ENCODE results near the gene GLMP. TPM values are rescaled to one million over a fixed set of nuclear protein-coding genes. Genes with fewer than 3 reads are reported as not detected.

Gene GLMP, protein sequence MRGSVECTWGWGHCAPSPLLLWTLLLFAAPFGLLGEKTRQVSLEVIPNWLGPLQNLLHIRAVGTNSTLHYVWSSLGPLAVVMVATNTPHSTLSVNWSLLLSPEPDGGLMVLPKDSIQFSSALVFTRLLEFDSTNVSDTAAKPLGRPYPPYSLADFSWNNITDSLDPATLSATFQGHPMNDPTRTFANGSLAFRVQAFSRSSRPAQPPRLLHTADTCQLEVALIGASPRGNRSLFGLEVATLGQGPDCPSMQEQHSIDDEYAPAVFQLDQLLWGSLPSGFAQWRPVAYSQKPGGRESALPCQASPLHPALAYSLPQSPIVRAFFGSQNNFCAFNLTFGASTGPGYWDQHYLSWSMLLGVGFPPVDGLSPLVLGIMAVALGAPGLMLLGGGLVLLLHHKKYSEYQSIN
- 160 TPM for polyA plus RNA-seq (2013, experiment 1 of 2)
- 165 TPM for polyA plus RNA-seq (2013, experiment 2 of 2)

DNA sequence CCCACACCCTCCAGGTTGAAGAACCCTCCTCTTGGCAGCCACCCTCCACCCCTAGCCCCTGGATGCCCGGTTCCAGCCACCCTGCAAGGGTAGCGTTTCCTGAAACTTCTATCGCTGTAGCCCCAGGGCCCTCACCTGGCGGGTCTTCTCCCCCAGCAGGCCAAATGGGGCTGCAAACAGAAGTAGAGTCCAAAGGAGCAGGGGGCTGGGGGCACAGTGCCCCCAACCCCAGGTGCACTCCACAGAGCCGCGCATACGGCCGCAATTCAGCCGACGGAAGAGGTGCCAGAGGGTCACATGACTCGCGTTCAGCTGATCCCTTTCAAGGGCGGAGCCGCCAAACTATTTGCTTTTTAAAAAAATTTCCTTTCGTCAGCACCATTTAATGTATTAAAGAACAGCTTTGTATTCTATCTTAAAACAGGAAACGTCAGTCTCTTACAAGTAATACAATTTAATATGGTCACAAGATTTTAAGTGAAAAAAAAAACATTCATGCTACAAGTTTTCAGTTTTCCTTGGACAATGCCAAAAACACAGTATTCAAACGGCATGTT lies at the start of gene GLMP:
Gene GLMP (minus strand): TSS at position 289 of the 557 bp plus-strand sequence. CDS start 34 bp downstream, at position 255.
- no peak within 1 kb of the TSS for H3K27ac ChIP-seq (ENCODE audit: low read length, poor library complexity, severe bottlenecking)
- H2AK5ac ChIP-seq (ENCODE audit: low read length, severe bottlenecking): peak within 1 kb of the TSS; percentile 93
- H3K4ac ChIP-seq (ENCODE audit: low read depth in 1 of 2, low read length in 2 of 2): peak within 1 kb of the TSS; percentile 66 to 90
- no peaks in the 10 kb centered on the region for H3K9me3 ChIP-seq (ENCODE audit: control insufficient read depth, low read length)
- H2AFZ ChIP-seq (ENCODE audit: low read depth, low read length): peak within 1 kb of the TSS; percentile 60
- H3K79me1 ChIP-seq (replicated peaks; ENCODE audit: low read length, poor library complexity, severe bottlenecking): peaks cover 20% of the 10 kb centered on the region
- H3K4me2 ChIP-seq (ENCODE audit: low read length, poor library complexity, severe bottlenecking): peak within 1 kb of the TSS; percentile 77
- H2BK12ac ChIP-seq (ENCODE audit: low read length in 2 of 2): peak within 1 kb of the TSS; percentile 22 to 42
- H3K4me3 ChIP-seq (ENCODE audit: insufficient read depth in 1 of 2, low read depth in 1 of 2, low read length in 2 of 2): peak within 1 kb of the TSS; percentile 78 to 98
- H3K18ac ChIP-seq (ENCODE audit: low read depth in 1 of 2, low read length in 2 of 2): peak within 1 kb of the TSS; percentile 81 to 87
- H3K27me3 ChIP-seq (ENCODE audit: control insufficient read depth in 1 of 2, insufficient read depth in 1 of 2, low read length in 2 of 2): no peaks in the 10 kb centered on the region
- peak within 1 kb of the TSS in 1 of 2 experiments; percentile 85 for H3K14ac ChIP-seq (ENCODE audit: low read length in 2 of 2)
- peak within 1 kb of the TSS; percentile 22 for H2BK5ac ChIP-seq (ENCODE audit: low read depth, low read length, poor library complexity, severe bottlenecking)
- H2BK120ac ChIP-seq (ENCODE audit: low read depth, low read length): peak within 1 kb of the TSS; percentile 39
- H3K4me1 ChIP-seq (ENCODE audit: control insufficient read depth, insufficient read depth, low read depth, low read length): peaks cover 18% of the 10 kb centered on the region
- DNase-seq: peak; percentile 63
- WGBS: 17% methylated on average over 13 of the region's 17 CpGs
- H4K91ac ChIP-seq (ENCODE audit: low read length): peak within 1 kb of the TSS; percentile 57
- peak within 1 kb of the TSS; percentile 97 for H3K9ac ChIP-seq (ENCODE audit: low read length)
- peak within 1 kb of the TSS in 1 of 2 experiments; percentile 23 for H3K23ac ChIP-seq (ENCODE audit: low read length in 2 of 2)
- H4K8ac ChIP-seq (ENCODE audit: low read length): peak within 1 kb of the TSS; percentile 94
- H3K36me3 ChIP-seq (ENCODE audit: control insufficient read depth in 1 of 2, insufficient read depth in 2 of 2, low read depth in 1 of 2, low read length in 2 of 2): peaks cover 18 to 25% of the 10 kb centered on the region in 2 experiments
- peak within 1 kb of the TSS; percentile 62 for H2BK15ac ChIP-seq (ENCODE audit: low read depth, poor library complexity, severe bottlenecking)

DNA sequence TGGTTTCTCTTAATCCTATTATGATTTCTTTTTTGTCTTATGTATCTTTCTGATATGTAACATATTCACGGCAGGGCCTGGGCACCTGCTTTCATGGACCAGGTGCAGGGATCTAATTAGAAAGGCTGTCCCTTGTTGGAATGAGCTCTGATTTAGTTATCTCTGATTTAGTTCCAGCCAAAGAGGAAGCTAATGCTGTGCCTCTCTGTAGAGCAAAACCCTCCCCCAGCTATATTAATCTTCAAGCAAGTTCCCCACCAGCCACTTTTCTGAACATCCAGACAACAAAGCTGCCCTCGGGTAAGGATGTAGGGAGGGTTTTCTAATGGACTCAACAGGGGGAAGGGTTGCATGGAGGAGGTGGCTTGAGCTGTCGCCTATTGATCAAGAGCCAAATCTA lies 48.9 kb upstream of the GLMP start:
- Histone ChIP-seq H2AFZ (ENCODE audit: low read depth, low read length) (no peak overlapping the region), H2AK5ac (ENCODE audit: low read length, severe bottlenecking) (no peak overlapping the region), H3K4me3 (ENCODE audit: insufficient read depth in 1 of 2, low read depth in 1 of 2, low read length in 2 of 2) (no peak overlapping the region), H2BK5ac (ENCODE audit: low read depth, low read length, poor library complexity, severe bottlenecking) (no peak overlapping the region), H3K18ac (ENCODE audit: low read depth in 1 of 2, low read length in 2 of 2) (no peak overlapping the region), H3K9me3 (ENCODE audit: control insufficient read depth, low read length) (no peaks in the 10 kb centered on the region), H3K4ac (ENCODE audit: low read depth in 1 of 2, low read length in 2 of 2) (no peak overlapping the region), H4K91ac (ENCODE audit: low read length) (no peak overlapping the region), H3K4me1 (ENCODE audit: control insufficient read depth, insufficient read depth, low read depth, low read length) (no peaks in the 10 kb centered on the region), H2BK15ac (ENCODE audit: low read depth, poor library complexity, severe bottlenecking) (no peak overlapping the region), H2BK120ac (ENCODE audit: low read depth, low read length) (no peak overlapping the region), H3K27me3 (ENCODE audit: control insufficient read depth in 1 of 2, insufficient read depth in 1 of 2, low read length in 2 of 2) (peaks cover 0 to 26% of the 10 kb centered on the region in 2 experiments), H3K23ac (ENCODE audit: low read length in 2 of 2) (no peak overlapping the region), H3K79me1 (replicated peaks; ENCODE audit: low read length, poor library complexity, severe bottlenecking) (no peaks in the 10 kb centered on the region), H3K27ac (ENCODE audit: low read length, poor library complexity, severe bottlenecking) (no peak overlapping the region), H3K14ac (ENCODE audit: low read length in 2 of 2) (no peak overlapping the region), H3K4me2 (ENCODE audit: low read length, poor library complexity, severe bottlenecking) (no peak overlapping the region), H3K36me3 (ENCODE audit: control insufficient read depth in 1 of 2, insufficient read depth in 2 of 2, low read depth in 1 of 2, low read length in 2 of 2) (no peaks in the 10 kb centered on the region), H4K8ac (ENCODE audit: low read length) (no peak overlapping the region), H2BK12ac (ENCODE audit: low read length in 2 of 2) (no peak overlapping the region), H3K9ac (ENCODE audit: low read length) (no peak overlapping the region)
- 61% methylated on average over 2 of the region's 3 CpGs for WGBS
- no peak for DNase-seq

DNA sequence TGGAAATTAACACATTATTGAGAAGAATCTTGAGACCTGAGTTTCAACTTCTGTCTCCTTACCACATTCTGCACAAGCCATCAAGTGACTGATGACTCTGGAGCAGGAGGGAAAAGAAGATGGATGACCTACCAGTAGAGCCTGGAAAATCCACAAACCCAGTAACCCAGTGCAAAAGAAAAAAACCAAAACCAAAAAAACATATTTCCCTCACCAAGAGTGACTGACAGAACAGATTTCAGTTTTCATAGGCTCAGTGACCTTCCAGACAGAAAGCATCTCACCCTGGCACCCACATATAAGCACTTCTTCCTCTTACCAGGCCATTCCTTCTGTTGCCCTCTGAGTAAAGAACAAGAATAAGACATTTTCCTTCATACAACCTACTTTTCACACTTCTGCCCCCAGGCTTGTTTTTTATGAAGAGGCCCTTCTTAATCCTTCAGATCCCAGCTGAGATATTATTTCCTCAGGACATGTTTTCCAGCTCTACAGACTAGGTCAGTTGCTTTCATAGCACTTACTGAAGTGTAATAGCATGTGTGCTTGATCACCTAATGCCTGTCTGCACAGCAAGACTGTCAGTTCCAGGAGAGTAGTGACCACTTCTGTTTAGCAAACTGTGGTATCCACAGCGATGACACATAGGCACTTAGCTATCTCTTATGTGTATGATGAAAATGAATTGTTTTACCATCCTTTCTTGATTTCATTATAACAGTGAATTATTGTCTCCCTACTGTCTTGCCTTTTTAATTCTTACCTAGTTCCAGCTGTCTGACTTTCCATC lies 46.9 kb upstream of the GLMP start:
- H3K4me2 ChIP-seq (ENCODE audit: low read length, poor library complexity, severe bottlenecking): no peak overlapping the region
- H3K9ac ChIP-seq (ENCODE audit: low read length): no peak overlapping the region
- H3K27me3 ChIP-seq (ENCODE audit: control insufficient read depth in 1 of 2, insufficient read depth in 1 of 2, low read length in 2 of 2): peaks cover 0 to 18% of the 10 kb centered on the region in 2 experiments
- H3K18ac ChIP-seq (ENCODE audit: low read depth in 1 of 2, low read length in 2 of 2): no peak overlapping the region
- H3K27ac ChIP-seq (ENCODE audit: low read length, poor library complexity, severe bottlenecking): no peak overlapping the region
- no peak overlapping the region for H2BK120ac ChIP-seq (ENCODE audit: low read depth, low read length)
- no peak overlapping the region for H3K14ac ChIP-seq (ENCODE audit: low read length in 2 of 2)
- no peak overlapping the region for H3K4me3 ChIP-seq (ENCODE audit: insufficient read depth in 1 of 2, low read depth in 1 of 2, low read length in 2 of 2)
- H2BK12ac ChIP-seq (ENCODE audit: low read length in 2 of 2): no peak overlapping the region
- no peak overlapping the region for H2AFZ ChIP-seq (ENCODE audit: low read depth, low read length)
- WGBS: no CpG with 5 or more reads among the region's 1 CpG
- H2BK15ac ChIP-seq (ENCODE audit: low read depth, poor library complexity, severe bottlenecking): no peak overlapping the region
- H2BK5ac ChIP-seq (ENCODE audit: low read depth, low read length, poor library complexity, severe bottlenecking): no peak overlapping the region
- H4K91ac ChIP-seq (ENCODE audit: low read length): no peak overlapping the region
- H3K9me3 ChIP-seq (ENCODE audit: control insufficient read depth, low read length): no peaks in the 10 kb centered on the region
- H2AK5ac ChIP-seq (ENCODE audit: low read length, severe bottlenecking): no peak overlapping the region
- H3K4me1 ChIP-seq (ENCODE audit: control insufficient read depth, insufficient read depth, low read depth, low read length): no peaks in the 10 kb centered on the region
- peak; percentile 66 for DNase-seq
- no peak overlapping the region for H3K23ac ChIP-seq (ENCODE audit: low read length in 2 of 2)
- H3K4ac ChIP-seq (ENCODE audit: low read depth in 1 of 2, low read length in 2 of 2): no peak overlapping the region
- no peaks in the 10 kb centered on the region for H3K36me3 ChIP-seq (ENCODE audit: control insufficient read depth in 1 of 2, insufficient read depth in 2 of 2, low read depth in 1 of 2, low read length in 2 of 2)
- no peaks in the 10 kb centered on the region for H3K79me1 ChIP-seq (replicated peaks; ENCODE audit: low read length, poor library complexity, severe bottlenecking)
- H4K8ac ChIP-seq (ENCODE audit: low read length): no peak overlapping the region
